Esophagus muscularis mucosa (tissue), 3 donors: ENCODE measurements around the gene CCDC63.

Experiments used
- CTCF ChIP-seq, 3 experiments: fragments of 200-600 bp in 2 of 3; fragments of 450-650 bp in 1 of 3; sonication (generic) in 2 of 3; IDR thresholded peaks; one replicate each; pipeline ENCODE4 v1.5.1; 2017 to 2019; ENCODE audit warnings: antibody characterized with exemption in 3 of 3, mild to moderate bottlenecking in 2 of 3, moderate library complexity in 1 of 3
- POLR2AphosphoS5 ChIP-seq, 2 donors: sonication (generic); formaldehyde crosslinking; IDR thresholded peaks; one replicate each; pipeline ENCODE4 v1.6.1; 2017; ENCODE audit warnings: antibody characterized with exemption in 2 of 2

DNA sequence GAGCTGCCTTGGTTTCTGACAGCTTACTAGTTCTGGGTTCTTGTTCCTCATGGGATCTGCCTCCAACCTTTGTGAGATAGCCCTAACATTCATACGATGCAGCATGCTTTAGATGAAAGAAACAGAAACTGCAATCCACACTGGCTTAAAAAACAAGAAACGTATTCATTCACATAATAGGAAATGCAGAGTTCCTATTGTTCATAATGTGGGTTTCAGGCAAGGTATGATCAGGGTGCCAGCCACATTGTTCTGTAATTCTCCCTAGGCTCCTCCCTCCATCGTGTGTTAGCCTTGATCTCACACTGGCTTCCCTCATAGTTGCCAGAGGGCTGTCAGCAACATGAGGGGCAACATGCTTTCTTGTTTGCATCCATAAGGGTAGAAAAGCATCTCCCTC is 2.7 kb upstream of the CCDC63 start:
- no peak for TF ChIP-seq CTCF (IDR thresholded peaks at IDR 0.05)
- no peak for TF ChIP-seq POLR2AphosphoS5 (IDR thresholded peaks at IDR 0.05)
